NCI-H524 treated with DMSO at 0.1 percent for 48 hours (cell line): ENCODE measurements around the gene NEDD4L.
"Not testable (repeated sequence)": the region's sequence is repeated elsewhere in the genome, so short reads cannot be mapped to it uniquely, and the experiment has no call there.

Source experiments
- DNase-seq: peaks from one replicate; lab custom pipeline; 2025; lab: John Stamatoyannopoulos, UW

The NEDD4L gene

GRCh38 chr18:58043491-58044369 is at the start of gene NEDD4L:
Gene NEDD4L, plus strand, starts transcription at chr18:58044226. Its CDS starts 435 bp downstream, at chr18:58044661.
- DNase-seq, result no peak

GRCh38 chr18:57995331-57995730 is 48.7 kb upstream of the NEDD4L start:
- DNase-seq, result no peak

GRCh38 chr18:57996894-57997293 is 47.1 kb upstream of the NEDD4L start:
- not testable (repeated sequence) for DNase-seq

- no peak for DNase-seq
Measured at GRCh38 chr18:57997820-57998219, 46.2 kb upstream of the NEDD4L start.

GRCh38 chr18:57998461-57998860 is 45.6 kb upstream of the NEDD4L start:
- no peak for DNase-seq

- no peak for DNase-seq
Measured at GRCh38 chr18:58004317-58004716, 39.7 kb upstream of the NEDD4L start.

- no peak for DNase-seq
Measured at GRCh38 chr18:58005011-58005410, 39.0 kb upstream of the NEDD4L start.

GRCh38 chr18:58005885-58006523 is 38.0 kb upstream of the NEDD4L start:
- DNase-seq, result no peak

GRCh38 chr18:58009166-58009565 is 34.9 kb upstream of the NEDD4L start:
- no peak for DNase-seq

GRCh38 chr18:58010265-58010664 is 33.8 kb upstream of the NEDD4L start:
- DNase-seq, result no peak

- DNase-seq, result no peak
Measured at GRCh38 chr18:58012356-58012755, 31.7 kb upstream of the NEDD4L start.

- DNase-seq, result no peak
Measured at GRCh38 chr18:58013241-58014211, 30.5 kb upstream of the NEDD4L start.

GRCh38 chr18:58015065-58015780 is 28.8 kb upstream of the NEDD4L start:
- no peak for DNase-seq

GRCh38 chr18:58017267-58017666 is 26.8 kb upstream of the NEDD4L start:
- no peak for DNase-seq

GRCh38 chr18:58020567-58021107 is 23.4 kb upstream of the NEDD4L start:
- DNase-seq, result no peak

- DNase-seq, result no peak
Measured at GRCh38 chr18:58021504-58021903, 22.5 kb upstream of the NEDD4L start.

- DNase-seq, result no peak
Measured at GRCh38 chr18:58023108-58023507, 20.9 kb upstream of the NEDD4L start.

GRCh38 chr18:58024139-58024538 is 19.9 kb upstream of the NEDD4L start:
- no peak for DNase-seq

- DNase-seq, result no peak
Measured at GRCh38 chr18:58025205-58025604, 18.8 kb upstream of the NEDD4L start.

GRCh38 chr18:58025733-58026132 is 18.3 kb upstream of the NEDD4L start:
- no peak for DNase-seq

GRCh38 chr18:58026395-58026794 is 17.6 kb upstream of the NEDD4L start:
- DNase-seq, result no peak
